HepG2 (cell line): ENCODE data around the gene NANOG. TPM values are rescaled to one million over a fixed set of nuclear protein-coding genes. Genes with fewer than 3 reads are reported as not detected.

ENCODE experiments used
- ATAC-seq: fragments of 200-7000 bp; cut with Tn5 transposase; 3 replicates; pipeline ENCODE4 v1.9.1; 2020; ENCODE audit warnings: mild to moderate bottlenecking, moderate library complexity
- BruUV-seq: library from RNA; stranded (reverse); fragments of 400-500 nt; replicated peaks from 2 replicates; lab custom pipeline; 2021; lab: Mats Ljungman, UMichigan
- CTCF ChIA-PET: fragments of 300-600 bp; formaldehyde crosslinking; extraction: SDS; loops from one replicate; lab custom pipeline; 2021; ENCODE audit warnings: low total read pairs, inconsistent platforms, low intra/inter-chr PET ratio; lab: Yijun Ruan, JAX
- POLR2A ChIA-PET: fragments of 350-600 bp; sonication (Branson Sonifier 250); formaldehyde crosslinking; loops from one replicate; lab custom pipeline; 2020; ENCODE audit warnings: antibody characterized with exemption, inconsistent platforms; lab: Yijun Ruan, JAX
- DNase-seq: peaks from one replicate; pipeline ENCODE4 v3.0.0-alpha.2; 2015; ENCODE audit warnings: low spot score
- FAIRE-seq: peaks from 3 replicates; lab custom pipeline; 2011; peaks lifted over from hg19 to GRCh38; lab: Jason Lieb, UNC
- H2AFZ ChIP-seq: one replicate; pipeline ENCODE4 v1.6.1; 2011; ENCODE audit warnings: low read length, inconsistent platforms
- H3K27ac ChIP-seq: fragments of 300-600 bp; 3 replicates; pipeline ENCODE4 v1.8.0; 2011; ENCODE audit warnings: mixed run types, mild to moderate bottlenecking, mixed read lengths, low read length, inconsistent platforms; ENCODE audit not compliant: insufficient read depth; ENCODE audit errors: extremely low read length
- H3K27me3 ChIP-seq, 2 experiments: fragments of 200-600 bp in 1 of 2; 2 replicates in 1 of 2; 3 replicates in 1 of 2; pipeline versions ENCODE4 v1.6.0 to v1.8.0; 2011; ENCODE audit warnings: low read length in 2 of 2, mild to moderate bottlenecking in 2 of 2, moderate library complexity in 2 of 2, inconsistent platforms in 1 of 2; ENCODE audit not compliant: insufficient read depth in 2 of 2, control insufficient read depth in 1 of 2
- H3K36me3 ChIP-seq, 2 experiments: fragments of 200-600 bp in 1 of 2; replicated peaks in 1 of 2; 2 replicates in 1 of 2; 3 replicates in 1 of 2; pipeline versions ENCODE4 v1.5.1 to v1.8.0; 2011; ENCODE audit warnings: low read length in 2 of 2, inconsistent platforms in 1 of 2; ENCODE audit not compliant: insufficient read depth in 2 of 2, control insufficient read depth in 1 of 2
- H3K4me1 ChIP-seq: 2 replicates; pipeline ENCODE4 v1.5.1; 2012; ENCODE audit warnings: low read length, inconsistent platforms; ENCODE audit not compliant: insufficient read depth
- H3K4me2 ChIP-seq: 2 replicates; pipeline ENCODE4 v1.6.0; 2011; ENCODE audit warnings: low read depth, low read length, inconsistent platforms
- H3K4me3 ChIP-seq, 3 experiments: fragments of 200-600 bp in 1 of 3; sonication (generic), shearing (Covaris generic) in 1 of 3; replicated peaks in 1 of 3; 2 replicates each; pipeline ENCODE4 v1.5.1; 2011 to 2016; ENCODE audit warnings: low read length in 3 of 3, inconsistent platforms in 2 of 3, low read depth in 2 of 3, mild to moderate bottlenecking in 2 of 3, control low read depth in 1 of 3, mixed read lengths in 1 of 3; ENCODE audit not compliant: insufficient read depth in 1 of 3
- H3K79me2 ChIP-seq: one replicate; pipeline ENCODE4 v1.6.1; 2011; ENCODE audit warnings: low read length, inconsistent platforms; ENCODE audit not compliant: insufficient read depth
- H3K9ac ChIP-seq: 2 replicates; pipeline ENCODE4 v1.6.0; 2011; ENCODE audit warnings: mild to moderate bottlenecking, low read depth, low read length, inconsistent platforms; ENCODE audit not compliant: insufficient read depth
- H3K9me3 ChIP-seq: 2 replicates; pipeline ENCODE4 v1.5.1; 2012; ENCODE audit warnings: mild to moderate bottlenecking, low read length
- H4K20me1 ChIP-seq: 2 replicates; pipeline ENCODE4 v1.6.0; 2011; ENCODE audit warnings: inconsistent platforms, mild to moderate bottlenecking, low read length, moderate library complexity; ENCODE audit not compliant: insufficient read depth
- CEBPB ChIP-seq: IDR thresholded peaks from 2 replicates; pipeline ENCODE4 v1.6.1; 2011; ENCODE audit warnings: low read depth, low read length, improper control_type of control experiment, borderline replicate concordance
- CEBPG ChIP-seq: IDR thresholded peaks from 2 replicates; pipeline ENCODE4 v1.6.1; 2016
- KLF9 ChIP-seq: IDR thresholded peaks from 2 replicates; pipeline ENCODE4 v1.6.1; 2016; ENCODE audit warnings: low read depth
- ZNF225 ChIP-seq: sonication (generic); formaldehyde crosslinking; IDR thresholded peaks from 2 replicates; pipeline ENCODE4 v1.4.0; 2020; ENCODE audit warnings: mild to moderate bottlenecking, missing genetic modification reagents
- ZNF460 ChIP-seq: sonication (generic); formaldehyde crosslinking; IDR thresholded peaks from 2 replicates; pipeline ENCODE4 v1.5.1; 2020; ENCODE audit warnings: missing genetic modification reagents, mild to moderate bottlenecking, borderline replicate concordance
- ZNF879 ChIP-seq: sonication (generic); formaldehyde crosslinking; IDR thresholded peaks from 2 replicates; pipeline ENCODE4 v1.8.1; 2023; ENCODE audit warnings: missing genetic modification reagents
- WGBS: methylation state at CpG from one replicate; pipeline ENCODE4 v1.1.6; 2017; ENCODE audit warnings: low lambda C conversion rate; 5-methylcytosine and 5-hydroxymethylcytosine counted together
- in situ Hi-C: cut with HindIII; loops from 2 replicates; pipeline ENCODE4 v1.10.0; 2017; ENCODE audit warnings: low pct_unique_long_range_greater_than_20kb; ENCODE audit not compliant: extremely low pct_ligation_motif_present
- intact Hi-C: fragments of 100-400 bp; cut with micrococcal nuclease; formaldehyde crosslinking; loops from one replicate; pipeline ENCODE4 v1.10.0; 2022; ENCODE audit not compliant: unreplicated experiment
- polyA plus RNA-seq, 8 experiments: library from polyadenylated mRNA; depleted of rRNA in 3 of 8; stranded (reverse) in 7 of 8; unstranded in 1 of 8; fragments of >200 nt; fragmentation: Illumina TruSeq in 4 of 8; extraction: Trizol in 4 of 8; gene quantifications; 2 replicates each; pipeline versions ENCODE4 v1.2.1 to v1.2.3, GENCODE V29; 2011 to 2016; ENCODE audit warnings: low read depth in 4 of 8, missing spikeins in 1 of 8, mixed read lengths in 1 of 8; ENCODE audit not compliant: insufficient read depth in 1 of 8
- total RNA-seq, 5 experiments: library from RNA; depleted of rRNA; stranded (reverse); fragments of >200 nt; fragmentation: Illumina TruSeq; extraction: Trizol; gene quantifications; 2 replicates each; pipeline ENCODE4 v1.2.3, GENCODE V29; 2016; ENCODE audit warnings: low read depth in 1 of 5

Gene NANOG
- total and polyA plus RNA-seq, 2 of the 13 experiments (the other 11 are each of a cell fraction or from before 2014, with no cell fraction given) = 0.04 to 0.24 TPM

GRCh38 chr12:7835116-7835515 lies 45.9 kb downstream of the NANOG start:
- peaks cover 41% of the 10 kb centered on the region for H3K4me1 ChIP-seq
- H3K4me3 ChIP-seq = no peak overlapping the region
- CTCF ChIA-PET = no interaction called here
- no peaks in the 10 kb centered on the region for H3K9me3 ChIP-seq
- in situ Hi-C loops = no loop called here
- no TSS peak for BruUV-seq
- no peak overlapping the region for H3K9ac ChIP-seq
- DNase-seq (no peak), FAIRE-seq (no peak), ATAC-seq (no peak)
- intact Hi-C loops = no loop called here
- no peaks in the 10 kb centered on the region for H3K27me3 ChIP-seq
- peak overlapping the region; percentile 33 for H3K27ac ChIP-seq
- no peak overlapping the region for H2AFZ ChIP-seq
- TF ChIP-seq KLF9 (CRISPR knock-in tag) (no peak), ZNF225 (no peak), CEBPB (peak; percentile 11; the same call in 1 of the 2 replicates), CEBPG (CRISPR knock-in tag) (0 out of 2 replicates have a peak, but pooled peaks have one; percentile 17), ZNF460 (CRISPR knock-in tag) (peak; percentile 31)
- H4K20me1 ChIP-seq = no peaks in the 10 kb centered on the region
- WGBS = 84% methylated on average over 9 of the region's 9 CpGs
- H3K36me3 ChIP-seq = 0 out of 5 replicates have a peak, but pooled peaks cover 0 to 3% of the 10 kb centered on the region in 2 experiments
- no peak overlapping the region for H3K4me2 ChIP-seq
- H3K79me2 ChIP-seq = no peaks in the 10 kb centered on the region
- POLR2A ChIA-PET = interaction anchor here (0.8 to 1.6 kb wide), 2 partner anchors 15 to 101 kb away, joined by 4 read pairs; partner anchors contain the start of gene SLC2A3

- Histone ChIP-seq H3K36me3 (no peaks in the 10 kb centered on the region), H3K27ac (peak overlapping the region; percentile 33), H2AFZ (no peak overlapping the region), H3K79me2 (no peaks in the 10 kb centered on the region), H3K9ac (no peak overlapping the region), H3K27me3 (no peaks in the 10 kb centered on the region), H3K4me3 (no peak overlapping the region), H4K20me1 (no peaks in the 10 kb centered on the region), H3K4me2 (no peak overlapping the region), H3K4me1 (peaks cover 41% of the 10 kb centered on the region), H3K9me3 (no peaks in the 10 kb centered on the region)
- WGBS = 79% methylated on average over 5 of the region's 5 CpGs
- no TSS peak for BruUV-seq
- in situ Hi-C loops (no loop called here), intact Hi-C loops (no loop called here)
- no peak for TF ChIP-seq ZNF879 (CRISPR knock-in tag)
- ChIA-PET POLR2A (no interaction called here), CTCF (no interaction called here)
- ATAC-seq = no peak
- FAIRE-seq = no peak
- DNase-seq = no peak
Measured at GRCh38 chr12:7835766-7836165, 46.6 kb downstream of the NANOG start.
